T47D (cell line): ENCODE results near the gene ZNF335.
A peak's percentile ranks its signal among the peaks of the same experiment; 100 is the strongest.

Source experiments
- DNase-seq, 2 experiments: peaks; one replicate each; pipeline versions ENCODE4 v3.0.0 to v3.0.0-alpha.2; 2011 to 2012; ENCODE audit warnings: low read depth in 1 of 2, low spot score in 1 of 2
- JUND ChIP-seq: IDR thresholded peaks from 2 replicates; pipeline ENCODE4 v1.6.1; 2012; ENCODE audit warnings: low read depth
- in situ Hi-C: cut with HindIII; loops from 2 replicates; pipeline ENCODE4 v1.10.0; 2016; ENCODE audit warnings: low sequenced_read_pairs, low pct_unique_long_range_greater_than_20kb

The ZNF335 gene

GRCh38 chr20:45950330-45950646, 21.7 kb downstream of the ZNF335 start:
- in situ Hi-C loops, result no loop called here
- DNase-seq, result no peak
- TF ChIP-seq JUND, result no peak

- in situ Hi-C loops, result no loop called here
- DNase-seq, result no peak
- no peak for TF ChIP-seq JUND
These were observed 22.3 kb downstream of the ZNF335 start for GRCh38 chr20:45949542-45950329.

DNA sequence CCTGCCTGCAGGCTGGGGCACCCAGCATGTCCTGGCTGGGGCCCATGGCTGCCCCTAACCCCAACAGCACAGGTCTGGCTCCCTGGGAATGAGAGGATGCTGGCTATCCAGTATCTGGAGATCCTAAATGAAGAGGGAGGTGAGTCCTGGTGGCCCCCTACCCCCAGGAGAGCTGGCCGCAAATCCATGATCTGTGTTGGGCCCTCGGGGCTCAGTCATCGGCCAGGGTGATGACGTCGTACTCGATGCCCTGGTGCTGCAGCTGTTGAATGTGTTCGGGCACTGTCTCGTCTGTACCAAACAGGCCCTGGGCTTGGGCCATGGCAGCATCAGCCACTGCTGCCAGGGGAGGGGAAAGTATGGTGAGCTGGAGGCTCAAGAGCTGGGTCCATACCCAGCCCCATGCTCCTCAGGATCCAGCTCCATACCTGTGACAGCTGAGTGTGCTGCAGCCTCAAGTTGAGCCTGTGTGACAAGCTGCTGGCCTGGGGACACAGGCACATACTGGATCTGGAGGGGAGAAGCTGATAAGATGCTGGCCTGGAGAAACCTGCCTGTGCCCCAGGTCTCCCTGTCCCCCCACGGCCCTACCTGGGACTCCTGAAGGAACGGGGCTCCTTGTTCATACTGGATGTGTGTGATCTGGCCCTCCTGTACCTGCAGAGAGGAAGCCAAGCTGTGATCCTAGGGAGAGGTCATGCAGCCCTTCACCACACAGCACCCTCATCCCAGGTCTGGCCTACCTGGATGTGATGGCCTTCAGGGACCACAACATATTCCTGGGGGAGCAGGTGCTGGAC, 23.1 kb downstream of the ZNF335 start:
- in situ Hi-C loops, result no loop called here
- no peak for TF ChIP-seq JUND
- DNase-seq, result no peak

- DNase-seq, result no peak
- in situ Hi-C loops, result no loop called here
- no peak for TF ChIP-seq JUND
These were observed 23.7 kb downstream of the ZNF335 start for GRCh38 chr20:45948261-45948733.

GRCh38 chr20:45947110-45947866, 24.7 kb downstream of the ZNF335 start:
- in situ Hi-C loops, result no loop called here
- no peak for TF ChIP-seq JUND
- no peak for DNase-seq

DNA sequence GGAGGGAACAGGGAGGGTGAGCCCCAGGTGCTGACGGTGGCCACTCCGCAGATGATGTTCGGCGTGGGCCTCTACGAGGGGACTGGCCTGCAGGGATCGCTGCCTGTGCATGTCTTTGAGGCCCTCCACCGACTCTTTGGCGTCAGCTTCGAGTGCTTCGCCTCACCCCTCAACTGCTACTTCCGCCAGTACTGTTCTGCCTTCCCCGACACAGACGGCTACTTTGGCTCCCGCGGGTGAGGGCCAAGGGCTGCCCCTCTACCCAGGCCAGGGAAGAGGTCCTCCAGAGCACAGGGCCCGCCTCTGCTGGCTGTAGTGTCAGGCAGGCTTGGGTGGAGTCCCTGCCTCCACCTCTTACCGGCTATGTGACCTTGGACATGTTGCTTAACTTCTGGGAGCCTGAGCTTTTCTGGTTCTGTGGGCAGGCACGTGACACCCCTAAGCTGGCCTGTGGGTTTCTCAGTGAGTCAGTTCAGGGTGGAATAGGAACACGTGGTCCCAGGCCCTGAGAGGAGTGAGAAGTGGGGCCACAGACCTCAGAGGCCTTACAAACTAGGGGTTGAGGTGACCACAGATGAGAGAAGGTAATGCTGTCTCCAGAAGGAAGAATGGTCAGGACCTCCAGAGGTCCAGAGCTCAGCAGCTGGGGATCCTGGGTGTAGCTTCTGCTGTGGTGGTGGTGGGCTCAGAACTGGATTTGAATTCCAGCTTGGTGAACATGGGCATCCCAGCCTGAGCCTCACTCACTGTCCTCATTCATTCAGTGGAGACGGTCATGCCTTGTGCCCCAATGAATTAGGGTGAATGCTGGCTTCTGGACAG, 25.6 kb downstream of the ZNF335 start:
- no peak for TF ChIP-seq JUND
- no peak for DNase-seq
- in situ Hi-C loops, result no loop called here

GRCh38 chr20:45945678-45946148, 26.3 kb downstream of the ZNF335 start:
- no peak for DNase-seq
- TF ChIP-seq JUND, result no peak
- in situ Hi-C loops, result no loop called here

- peak in 1 of 2 experiments; percentile 47 for DNase-seq
- no peak for TF ChIP-seq JUND
- in situ Hi-C loops, result no loop called here
These were observed 26.9 kb downstream of the ZNF335 start for GRCh38 chr20:45944965-45945677.

GRCh38 chr20:45944151-45944964, 27.6 kb downstream of the ZNF335 start:
- TF ChIP-seq JUND, result no peak
- in situ Hi-C loops, result no loop called here
- no peak for DNase-seq

- no peak for TF ChIP-seq JUND
- in situ Hi-C loops, result no loop called here
- DNase-seq, result no peak
These were observed 28.4 kb downstream of the ZNF335 start for GRCh38 chr20:45943613-45944012.

- no peak for TF ChIP-seq JUND
- in situ Hi-C loops, result no loop called here
- DNase-seq, result no peak
These were observed 31.5 kb downstream of the ZNF335 start for GRCh38 chr20:45940469-45940868.
